B cell (primary cell): ENCODE data around the gene TNFRSF19. TPM values are rescaled to one million over a fixed set of nuclear protein-coding genes. Genes with fewer than 3 reads are reported as not detected.

Source experiments
- ATAC-seq: fragments of 200-7000 bp; cut with Tn5 transposase; one replicate; pipeline ENCODE4 v1.10.0; 2021; ENCODE audit warnings: low read depth, mild to moderate bottlenecking, moderate number of reproducible peaks, moderate library complexity
- CTCF ChIA-PET: fragments of 350-600 bp; sonication (Branson Sonifier 250); formaldehyde crosslinking; loops from one replicate; lab custom pipeline; 2021; ENCODE audit warnings: antibody characterized with exemption, inconsistent platforms; lab: Charles Lee
- POLR2A ChIA-PET: fragments of 350-600 bp; sonication (Branson Sonifier 250); formaldehyde crosslinking; loops from one replicate; lab custom pipeline; 2021; ENCODE audit warnings: antibody characterized with exemption; lab: Charles Lee
- DNase-seq: peaks from one replicate; pipeline ENCODE4 v3.0.0; 2013
- H2AFZ ChIP-seq: 2 replicates; pipeline ENCODE4 v1.6.1; 2012; ENCODE audit warnings: mild to moderate bottlenecking, low read depth, low read length; ENCODE audit not compliant: insufficient read depth, poor library complexity, severe bottlenecking
- H3K27ac ChIP-seq, 2 donors: 1 replicate in 1 of 2; 2 replicates in 1 of 2; pipeline ENCODE4 v1.5.1; 2012 to 2013; ENCODE audit warnings: low read length in 2 of 2, mild to moderate bottlenecking in 2 of 2, moderate library complexity in 1 of 2
- H3K27me3 ChIP-seq, 4 experiments: fragments of 200-600 bp in 1 of 4; sonication (generic) in 1 of 4; replicated peaks in 1 of 4; 1 replicate in 2 of 4; 2 replicates in 2 of 4; pipeline versions ENCODE4 v1.6.1 to v1.7.0; 2013 to 2016; ENCODE audit warnings: low read length in 3 of 4, mild to moderate bottlenecking in 2 of 4, mixed read lengths in 1 of 4, moderate library complexity in 1 of 4; ENCODE audit not compliant: insufficient read depth in 4 of 4, control insufficient read depth in 3 of 4; ENCODE audit errors: control extremely low read depth in 1 of 4
- H3K36me3 ChIP-seq, 2 experiments: replicated peaks in 1 of 2; 1 replicate in 1 of 2; 2 replicates in 1 of 2; pipeline versions ENCODE4 v1.6.1 to v1.7.1; 2013; ENCODE audit warnings: low read length in 1 of 2; ENCODE audit not compliant: insufficient read depth in 2 of 2, control insufficient read depth in 1 of 2; ENCODE audit errors: control extremely low read depth in 1 of 2, extremely low read depth in 1 of 2
- H3K4me1 ChIP-seq, 2 donors: fragments of 200-600 bp in 1 of 2; sonication (generic) in 1 of 2; 1 replicate in 1 of 2; 2 replicates in 1 of 2; pipeline versions ENCODE4 v1.5.1 to v1.6.1; 2013 to 2017; ENCODE audit warnings: low read length in 2 of 2; ENCODE audit not compliant: control insufficient read depth in 2 of 2, insufficient read depth in 2 of 2
- H3K4me2 ChIP-seq: replicated peaks from 2 replicates; pipeline ENCODE3; 2012; ENCODE audit warnings: mild to moderate bottlenecking, low read depth, low read length; ENCODE audit not compliant: poor library complexity, severe bottlenecking
- H3K4me3 ChIP-seq, 5 experiments: fragments of 200-600 bp in 1 of 5; sonication (generic) in 1 of 5; 1 replicate in 3 of 5; 2 replicates in 2 of 5; pipeline versions ENCODE4 v1.5.1 to v1.7.0; 2011 to 2016; ENCODE audit warnings: low read length in 4 of 5, mild to moderate bottlenecking in 4 of 5, low read depth in 2 of 5, control low read depth in 1 of 5, moderate library complexity in 1 of 5; ENCODE audit not compliant: insufficient read depth in 1 of 5; ENCODE audit errors: control extremely low read depth in 1 of 5, extremely low read depth in 1 of 5
- H3K79me2 ChIP-seq: fragments of 200-600 bp; sonication (generic); one replicate; pipeline ENCODE4 v1.6.0; 2016; ENCODE audit warnings: low read length; ENCODE audit not compliant: control insufficient read depth, insufficient read depth
- H3K9ac ChIP-seq: fragments of 200-600 bp; sonication (generic); 2 replicates; pipeline ENCODE4 v1.6.1; 2017; ENCODE audit warnings: mild to moderate bottlenecking, low read length, moderate library complexity
- H3K9me3 ChIP-seq, 3 donors: one replicate each; pipeline versions ENCODE4 v1.6.1 to v1.7.1; 2013; ENCODE audit warnings: low read length in 2 of 3; ENCODE audit not compliant: control insufficient read depth in 2 of 3, insufficient read depth in 1 of 3; ENCODE audit errors: control extremely low read depth in 1 of 3
- H4K20me1 ChIP-seq: 2 replicates; pipeline ENCODE4 v1.6.0; 2012; ENCODE audit warnings: mild to moderate bottlenecking, low read length; ENCODE audit not compliant: insufficient read depth, control insufficient read depth, poor library complexity, severe bottlenecking
- H3K27ac Mint-ChIP-seq: one replicate; pipeline ENCODE4 v1.8.0; 2021; ENCODE audit warnings: mixed read lengths
- H3K27me3 Mint-ChIP-seq: one replicate; pipeline ENCODE4 v1.8.0; 2021; ENCODE audit warnings: mixed read lengths
- H3K4me1 Mint-ChIP-seq: one replicate; pipeline ENCODE4 v1.8.0; 2021; ENCODE audit warnings: mixed read lengths
- H3K4me3 Mint-ChIP-seq: one replicate; pipeline ENCODE4 v1.8.0; 2021; ENCODE audit warnings: mixed read lengths
- H3K9me3 Mint-ChIP-seq: one replicate; pipeline ENCODE4 v1.8.0; 2022; ENCODE audit warnings: mixed read lengths; ENCODE audit not compliant: insufficient read depth
- CTCF ChIP-seq: fragments of 200-600 bp; IDR thresholded peaks from one replicate; pipeline ENCODE4 v1.8.0; 2022; ENCODE audit warnings: antibody characterized with exemption, mild to moderate bottlenecking
- EZH2 ChIP-seq: IDR thresholded peaks from 2 replicates; pipeline ENCODE4 v1.6.1; 2012; ENCODE audit warnings: borderline replicate concordance, low read depth, mild to moderate bottlenecking, moderate library complexity, low read length; ENCODE audit not compliant: insufficient read depth, poor library complexity, severe bottlenecking
- WGBS: methylation state at CpG from one replicate; pipeline ENCODE4 v1.1.5; 2013; ENCODE audit warnings: missing lambda C conversion rate; ENCODE audit not compliant: insufficient coverage; 5-methylcytosine and 5-hydroxymethylcytosine counted together
- intact Hi-C: fragments of 100-400 bp; cut with micrococcal nuclease; formaldehyde crosslinking; loops from one replicate; pipeline ENCODE4 v1.10.0; 2022
- polyA plus RNA-seq: library from polyadenylated mRNA; depleted of rRNA; stranded (reverse); fragments of >200 nt; gene quantifications from 2 replicates; pipeline ENCODE4 v1.2.3, GENCODE V29; 2012
- total RNA-seq, 2 donors: library from RNA; stranded (reverse); fragments of 120-200 nt in 1 of 2; gene quantifications; 1 replicate in 1 of 2; 2 replicates in 1 of 2; pipeline versions ENCODE4 v1.2.3 to v1.2.4, GENCODE V29; 2013 to 2022

Gene TNFRSF19
- total and polyA plus RNA-seq, 2 donors (not counting 1 experiment from before 2014, with no cell fraction given) = 0.36 TPM; not detected in 1

GRCh38 chr13:23688336-23688735, 118.1 kb downstream of the TNFRSF19 start:
- Histone ChIP-seq H2AFZ (no peak overlapping the region), H3K27ac (no peak overlapping the region), H3K4me2 (no peak overlapping the region), H3K36me3 (no peaks in the 10 kb centered on the region), H4K20me1 (no peaks in the 10 kb centered on the region), H3K9me3 (peaks cover 3 to 22% (median 5%) of the 10 kb centered on the region in 3 donors), H3K4me1 (no peaks in the 10 kb centered on the region), H3K27me3 (no peaks in the 10 kb centered on the region), H3K9ac (no peak overlapping the region), H3K79me2 (no peaks in the 10 kb centered on the region), H3K4me3 (no peak overlapping the region)
- no peak for ATAC-seq
- no peak for DNase-seq
- Mint-ChIP-seq H3K4me1 (no peaks in the 10 kb centered on the region), H3K4me3 (no peak overlapping the region), H3K27ac (no peak overlapping the region), H3K27me3 (peaks cover 6% of the 10 kb centered on the region), H3K9me3 (no peaks in the 10 kb centered on the region)
- POLR2A ChIA-PET = no interaction called here
- WGBS = 100% methylated on average over 1 of the region's 3 CpGs
- intact Hi-C loops = no loop called here
- no peak for TF ChIP-seq CTCF
- no peak for TF ChIP-seq EZH2
- CTCF ChIA-PET = no interaction called here

GRCh38 chr13:23690668-23691067, 120.5 kb downstream of the TNFRSF19 start:
- intact Hi-C loops = no loop called here
- peaks cover 0 to 6% (median 3%) of the 10 kb centered on the region in 3 donors for H3K9me3 ChIP-seq
- H3K4me3 ChIP-seq = no peak overlapping the region
- H2AFZ ChIP-seq = no peak overlapping the region
- H3K4me1 ChIP-seq = peaks cover 0 to 9% of the 10 kb centered on the region in 2 donors
- CTCF ChIA-PET = no interaction called here
- no peak overlapping the region for H3K27ac Mint-ChIP-seq
- H3K27ac ChIP-seq = no peak overlapping the region
- 93% methylated on average over 3 of the region's 3 CpGs for WGBS
- no peaks in the 10 kb centered on the region for H3K9me3 Mint-ChIP-seq
- no peak overlapping the region for H3K9ac ChIP-seq
- POLR2A ChIA-PET = no interaction called here
- peaks cover 5% of the 10 kb centered on the region for H3K4me1 Mint-ChIP-seq
- DNase-seq (no peak), ATAC-seq (no peak)
- H3K79me2 ChIP-seq = no peaks in the 10 kb centered on the region
- H3K27me3 Mint-ChIP-seq = peaks cover 6% of the 10 kb centered on the region
- TF ChIP-seq EZH2 (no peak), CTCF (no peak)
- H3K36me3 ChIP-seq = no peaks in the 10 kb centered on the region
- H4K20me1 ChIP-seq = no peaks in the 10 kb centered on the region
- H3K4me3 Mint-ChIP-seq = no peak overlapping the region
- no peaks in the 10 kb centered on the region for H3K27me3 ChIP-seq
- H3K4me2 ChIP-seq = no peak overlapping the region
